AML-193 (cell line): ENCODE results near the gene TRAT1.

ENCODE experiments used
- DNase-seq, 2 experiments: peaks; one replicate each; lab custom pipeline; 2025; lab: John Stamatoyannopoulos, UW

Gene TRAT1

DNA sequence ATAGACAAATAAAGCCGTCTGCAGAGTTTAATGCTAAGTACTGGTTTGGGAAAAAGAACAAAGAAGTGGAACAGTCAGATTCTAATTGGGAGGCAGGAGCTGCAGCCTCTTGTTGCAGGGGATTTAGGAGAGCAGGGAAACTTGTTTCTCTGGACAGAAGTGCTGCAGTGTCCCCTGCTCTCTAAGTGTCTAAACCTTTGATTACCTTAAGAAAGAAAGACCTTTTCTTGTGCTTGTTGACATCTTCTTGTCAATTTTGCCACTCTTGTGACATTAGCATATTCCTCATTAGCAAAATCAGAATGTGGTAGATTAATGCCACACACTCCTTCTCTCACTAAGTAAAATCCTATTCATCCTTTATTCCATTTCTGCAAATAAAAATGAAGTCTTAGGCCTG is 38.8 kb downstream of the TRAT1 start:
- DNase-seq: no peak

GRCh38 chr3:108862865-108863798 is 40.5 kb downstream of the TRAT1 start:
- DNase-seq: no peak

DNA sequence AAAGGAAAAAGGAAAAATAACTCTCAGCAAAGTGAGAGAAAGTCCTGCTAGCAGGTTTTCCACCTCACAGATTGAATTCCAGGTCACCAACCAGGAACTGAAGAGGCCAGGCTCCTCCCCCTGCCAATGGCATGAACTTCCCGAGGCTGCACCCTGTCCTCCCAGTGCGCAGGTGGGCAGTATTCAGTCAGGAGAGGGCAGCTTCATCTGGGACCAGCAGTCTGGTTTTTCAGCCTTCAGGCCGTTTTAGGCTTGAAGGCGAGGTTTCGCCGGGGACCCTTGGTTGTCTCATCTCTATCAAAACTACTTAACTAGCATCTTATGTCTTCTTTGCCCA is 41.2 kb downstream of the TRAT1 start:
- no peak for DNase-seq

GRCh38 chr3:108877901-108878300 is 55.3 kb downstream of the TRAT1 start:
- DNase-seq: no peak

- no peak for DNase-seq
These were observed 57.3 kb downstream of the TRAT1 start for GRCh38 chr3:108879915-108880314.

DNA sequence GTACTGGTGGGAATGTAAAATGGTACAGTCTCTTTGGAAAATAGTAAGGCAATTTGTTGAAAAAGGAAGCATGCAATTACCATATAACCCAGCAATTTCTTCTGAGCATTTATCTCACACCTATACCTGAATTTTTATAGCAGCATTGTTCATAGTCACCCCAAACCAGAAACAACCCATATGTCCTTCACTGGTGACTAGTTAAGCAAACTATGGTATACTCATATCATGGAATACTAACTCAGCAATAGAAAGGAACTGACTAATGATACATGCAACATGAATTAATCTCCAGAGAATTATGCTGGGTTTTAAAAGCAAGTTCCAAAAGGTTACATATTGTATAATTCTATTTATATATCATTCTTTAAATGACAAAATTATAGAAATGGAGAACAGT is 60.2 kb downstream of the TRAT1 start:
- no peak for DNase-seq

GRCh38 chr3:108883373-108883772 is 60.8 kb downstream of the TRAT1 start:
- DNase-seq: no peak

GRCh38 chr3:108887121-108887520 is 64.5 kb downstream of the TRAT1 start:
- DNase-seq: no peak

DNA sequence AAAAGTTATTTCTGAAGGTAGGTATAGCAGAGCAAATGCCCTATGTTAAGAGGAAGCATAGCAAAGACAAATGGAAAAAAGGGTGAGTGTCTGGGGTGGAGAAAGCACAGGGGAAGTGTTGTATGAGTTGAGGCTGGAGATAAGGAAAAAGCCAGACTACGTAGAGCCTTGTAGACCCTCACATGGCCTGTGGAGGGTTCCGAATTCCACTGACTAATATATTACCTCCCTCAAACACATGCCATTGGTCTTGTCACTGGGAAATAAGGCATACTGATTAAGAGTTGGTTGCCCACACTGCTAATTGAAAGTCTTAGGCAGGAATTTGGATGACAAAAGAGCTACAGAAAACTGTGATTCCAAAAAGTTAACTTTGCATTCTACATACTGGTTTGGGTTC is 65.2 kb downstream of the TRAT1 start:
- no peak for DNase-seq

DNA sequence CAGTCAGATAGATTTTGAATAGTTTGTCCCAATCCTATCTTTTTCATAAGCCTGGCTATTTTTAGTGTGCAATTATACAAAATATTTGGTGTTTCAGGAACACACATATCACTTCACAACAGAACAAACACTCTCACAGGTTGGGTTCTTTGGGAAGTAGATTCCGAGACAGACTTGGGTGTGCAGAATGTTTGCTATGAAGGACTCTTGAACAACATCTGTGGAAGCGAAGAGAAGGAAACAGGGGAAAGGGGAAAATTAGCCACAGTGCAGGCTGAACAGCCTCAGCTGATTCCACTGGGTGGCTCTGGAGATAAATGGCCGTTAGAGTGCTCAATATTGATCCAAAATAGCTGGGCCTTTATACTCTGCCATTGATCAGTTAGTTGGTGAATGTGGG is 69.2 kb downstream of the TRAT1 start:
- DNase-seq: no peak

- DNase-seq: no peak
These were observed 72.4 kb downstream of the TRAT1 start for GRCh38 chr3:108894981-108895380.

DNA sequence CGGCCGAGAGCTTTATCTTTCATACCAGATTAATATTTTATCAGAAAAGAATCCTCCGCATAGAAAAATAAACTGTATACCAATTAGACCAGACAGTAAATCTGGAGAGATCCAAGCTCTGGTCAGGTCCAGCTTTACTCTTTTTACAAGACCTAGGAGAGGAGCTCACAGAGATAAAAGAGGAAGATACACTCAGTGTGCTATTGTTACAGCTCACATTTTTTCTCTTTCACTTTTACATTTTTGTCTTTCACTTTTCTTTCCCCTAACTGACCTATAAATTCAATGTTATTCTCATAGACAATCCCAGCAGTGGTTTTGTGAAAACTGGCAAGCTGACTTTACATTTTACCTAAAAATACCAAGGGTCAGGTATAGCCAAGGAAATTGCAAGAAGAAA is 75.3 kb downstream of the TRAT1 start:
- no peak for DNase-seq

- DNase-seq: no peak
These were observed 76.9 kb downstream of the TRAT1 start for GRCh38 chr3:108899530-108899929.
